HEK293 (cell line): ENCODE results near the gene KLHL25.

Experiments
- CTCF ChIA-PET: fragments of 350-600 bp; formaldehyde crosslinking; extraction: SDS; loops from one replicate; lab custom pipeline; 2021; ENCODE audit warnings: antibody characterized with exemption; lab: Yijun Ruan, JAX
- POLR2A ChIA-PET: fragments of 300-600 bp; formaldehyde crosslinking; extraction: SDS; loops from one replicate; lab custom pipeline; 2020; ENCODE audit warnings: antibody characterized with exemption, inconsistent platforms; lab: Yijun Ruan, JAX
- H3K27ac ChIP-seq: fragments of 200-500 bp; sonication (Bioruptor generic); 2 replicates; pipeline ENCODE4 v1.5.1; 2014; ENCODE audit warnings: low read depth, low read length, control low read depth, inconsistent platforms; ENCODE audit errors: extremely low read depth
- H3K36me3 ChIP-seq, 2 experiments: fragments of 200-500 bp in 1 of 2; sonication (Bioruptor generic) in 1 of 2; 1 replicate in 1 of 2; 2 replicates in 1 of 2; pipeline ENCODE4 v1.5.1; 2014 to 2017; ENCODE audit warnings: inconsistent platforms in 2 of 2, low read length in 2 of 2; ENCODE audit not compliant: control insufficient read depth in 2 of 2, insufficient read depth in 1 of 2
- H3K4me1 ChIP-seq: fragments of 200-500 bp; sonication (Bioruptor generic); 2 replicates; pipeline ENCODE4 v1.5.1; 2014; ENCODE audit warnings: mild to moderate bottlenecking, low read length, inconsistent platforms; ENCODE audit not compliant: control insufficient read depth, insufficient read depth
- H3K4me3 ChIP-seq: 2 replicates; pipeline ENCODE4 v1.5.1; 2011; ENCODE audit warnings: low read depth, mild to moderate bottlenecking, control low read depth, low read length, moderate library complexity
- H3K9me3 ChIP-seq: fragments of 200-500 bp; sonication (Bioruptor generic); 2 replicates; pipeline ENCODE4 v1.5.1; 2014; ENCODE audit warnings: low read depth, low read length, inconsistent platforms; ENCODE audit not compliant: control insufficient read depth, insufficient read depth
- BCL11A ChIP-seq: fragments of 450-650 bp; formaldehyde crosslinking; IDR thresholded peaks from 2 replicates; pipeline ENCODE4 v1.5.1; 2016; ENCODE audit warnings: low read depth, missing biosample characterization, missing genetic modification characterization
- KLF8 ChIP-seq: fragments of 450-650 bp; formaldehyde crosslinking; IDR thresholded peaks from 2 replicates; pipeline ENCODE4 v1.5.1; 2016; ENCODE audit warnings: missing biosample characterization, missing genetic modification characterization
- SP2 ChIP-seq: fragments of 450-650 bp; formaldehyde crosslinking; IDR thresholded peaks from 2 replicates; pipeline ENCODE4 v1.5.1; 2016; ENCODE audit warnings: missing biosample characterization, missing genetic modification characterization
- SP3 ChIP-seq: fragments of 450-650 bp; formaldehyde crosslinking; IDR thresholded peaks from 2 replicates; pipeline ENCODE4 v1.5.1; 2016; ENCODE audit warnings: missing biosample characterization, missing genetic modification characterization
- TCF7L2 ChIP-seq: IDR thresholded peaks from 2 replicates; pipeline ENCODE4 v1.6.1; 2011; ENCODE audit warnings: low read depth, mild to moderate bottlenecking, inconsistent platforms, low read length, moderate library complexity, borderline replicate concordance
- ZEB2 ChIP-seq: fragments of 450-650 bp; formaldehyde crosslinking; IDR thresholded peaks from 2 replicates; pipeline ENCODE4 v1.5.1; 2016; ENCODE audit warnings: missing biosample characterization, missing genetic modification characterization
- ZNF174 ChIP-seq: fragments of 450-650 bp; formaldehyde crosslinking; IDR thresholded peaks from 2 replicates; pipeline ENCODE4 v1.5.0; 2017; ENCODE audit warnings: missing biosample characterization, mild to moderate bottlenecking, missing genetic modification characterization
- ZNF175 ChIP-seq: fragments of 450-650 bp; formaldehyde crosslinking; IDR thresholded peaks from 2 replicates; pipeline ENCODE4 v1.5.1; 2016; ENCODE audit warnings: missing biosample characterization, missing genetic modification characterization
- ZNF19 ChIP-seq: fragments of 450-650 bp; formaldehyde crosslinking; IDR thresholded peaks from 2 replicates; pipeline ENCODE4; 2016; ENCODE audit warnings: missing biosample characterization, missing genetic modification characterization, low read depth
- ZNF202 ChIP-seq: fragments of 450-650 bp; formaldehyde crosslinking; IDR thresholded peaks from 2 replicates; pipeline ENCODE4 v1.5.1; 2016; ENCODE audit warnings: missing biosample characterization, missing genetic modification characterization, borderline replicate concordance
- ZNF416 ChIP-seq: fragments of 450-650 bp; formaldehyde crosslinking; IDR thresholded peaks from 2 replicates; pipeline ENCODE4 v1.5.1; 2016; ENCODE audit warnings: missing biosample characterization, missing genetic modification characterization
- ZNF510 ChIP-seq: fragments of 450-650 bp; formaldehyde crosslinking; IDR thresholded peaks from 2 replicates; pipeline ENCODE4 v1.5.1; 2018; ENCODE audit warnings: mild to moderate bottlenecking, missing genetic modification characterization, missing biosample characterization; ENCODE audit not compliant: insufficient replicate concordance
- ZNF521 ChIP-seq: fragments of 450-650 bp; formaldehyde crosslinking; IDR thresholded peaks from 2 replicates; pipeline ENCODE4 v1.5.1; 2017; ENCODE audit warnings: missing biosample characterization, mild to moderate bottlenecking, missing genetic modification characterization
- ZNF654 ChIP-seq: fragments of 450-650 bp; formaldehyde crosslinking; IDR thresholded peaks from 2 replicates; pipeline ENCODE4 v1.5.1; 2016; ENCODE audit warnings: low read depth, missing biosample characterization, missing genetic modification characterization
- ZNF660 ChIP-seq: fragments of 450-650 bp; IDR thresholded peaks from 2 replicates; pipeline ENCODE4 v1.5.1; 2018; ENCODE audit warnings: missing biosample characterization, mild to moderate bottlenecking, missing genetic modification characterization
- TF ChIP-seq, protein P1 (sequence below): sonication (generic); formaldehyde crosslinking; IDR thresholded peaks from 2 replicates; pipeline ENCODE4 v1.8.1; 2022; ENCODE audit warnings: mild to moderate bottlenecking, moderate library complexity, missing genetic modification reagents
- TF ChIP-seq, protein P2 (sequence below): fragments of 450-650 bp; formaldehyde crosslinking; IDR thresholded peaks from 2 replicates; pipeline ENCODE4 v1.5.1; 2016; ENCODE audit warnings: missing biosample characterization, missing genetic modification characterization
- TF ChIP-seq, protein P3 (sequence below): fragments of 450-650 bp; formaldehyde crosslinking; IDR thresholded peaks from 2 replicates; pipeline ENCODE4 v1.5.1; 2016; ENCODE audit warnings: missing biosample characterization, missing genetic modification characterization, low read depth
- TF ChIP-seq, protein P4 (sequence below): fragments of 450-650 bp; formaldehyde crosslinking; IDR thresholded peaks from 2 replicates; pipeline ENCODE4 v1.5.1; 2016; ENCODE audit warnings: missing biosample characterization, missing genetic modification characterization
- TF ChIP-seq, protein P5 (sequence below): fragments of 450-650 bp; formaldehyde crosslinking; IDR thresholded peaks from 2 replicates; pipeline ENCODE4 v1.5.1; 2016; ENCODE audit warnings: missing biosample characterization, missing genetic modification characterization
- TF ChIP-seq, protein P6 (sequence below): fragments of 450-650 bp; formaldehyde crosslinking; IDR thresholded peaks from 2 replicates; pipeline ENCODE4 v1.5.1; 2016; ENCODE audit warnings: missing biosample characterization, missing genetic modification characterization

Gene KLHL25, protein sequence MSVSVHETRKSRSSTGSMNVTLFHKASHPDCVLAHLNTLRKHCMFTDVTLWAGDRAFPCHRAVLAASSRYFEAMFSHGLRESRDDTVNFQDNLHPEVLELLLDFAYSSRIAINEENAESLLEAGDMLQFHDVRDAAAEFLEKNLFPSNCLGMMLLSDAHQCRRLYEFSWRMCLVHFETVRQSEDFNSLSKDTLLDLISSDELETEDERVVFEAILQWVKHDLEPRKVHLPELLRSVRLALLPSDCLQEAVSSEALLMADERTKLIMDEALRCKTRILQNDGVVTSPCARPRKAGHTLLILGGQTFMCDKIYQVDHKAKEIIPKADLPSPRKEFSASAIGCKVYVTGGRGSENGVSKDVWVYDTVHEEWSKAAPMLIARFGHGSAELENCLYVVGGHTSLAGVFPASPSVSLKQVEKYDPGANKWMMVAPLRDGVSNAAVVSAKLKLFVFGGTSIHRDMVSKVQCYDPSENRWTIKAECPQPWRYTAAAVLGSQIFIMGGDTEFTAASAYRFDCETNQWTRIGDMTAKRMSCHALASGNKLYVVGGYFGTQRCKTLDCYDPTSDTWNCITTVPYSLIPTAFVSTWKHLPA

DNA sequence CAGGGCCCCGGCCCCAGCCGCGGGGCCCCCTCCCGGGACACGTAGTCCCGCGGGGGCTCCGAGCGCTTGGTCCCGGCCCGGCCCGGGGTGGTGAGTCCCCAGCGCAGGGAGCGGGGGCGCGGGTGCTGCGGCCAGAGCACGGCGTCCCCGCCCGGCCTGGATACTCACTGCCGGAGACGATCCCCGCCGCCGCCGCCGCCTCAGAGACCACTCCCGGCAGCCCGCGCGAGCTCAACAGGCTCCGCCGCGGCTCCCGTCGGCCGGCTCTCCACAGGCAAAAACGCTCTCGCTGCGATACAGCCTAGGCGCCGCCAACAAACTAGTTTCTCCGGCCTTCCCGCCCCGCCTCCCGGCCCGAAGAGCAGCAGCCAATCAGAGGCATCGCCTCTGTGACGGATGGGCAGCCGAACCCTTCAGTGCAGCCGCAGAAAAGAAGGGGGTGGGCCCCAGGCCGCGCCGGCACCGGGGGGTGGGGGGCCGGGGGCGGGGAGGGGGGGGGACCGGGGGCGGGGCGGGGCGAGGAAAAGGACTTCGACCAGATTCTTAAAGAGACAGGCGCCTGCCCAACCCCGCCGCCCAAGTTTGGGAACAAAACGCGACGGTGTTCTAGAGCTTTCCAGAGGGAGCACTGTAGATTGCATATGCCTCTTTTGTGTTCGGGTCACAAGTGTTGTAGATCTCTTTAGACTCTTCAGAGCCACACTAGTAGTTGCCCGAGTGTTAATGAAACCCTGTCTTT, at the start of gene KLHL25:
TSS of gene KLHL25 (minus strand) at position 328 of the 739 bp plus-strand sequence. CDS start 25,115 bp downstream, outside the sequence.
- no peaks in the 10 kb centered on the region for H3K9me3 ChIP-seq
- peak within 1 kb of the TSS; percentile 72 for H3K4me3 ChIP-seq
- ChIA-PET CTCF (interaction anchor here (0.6 to 1.3 kb wide), 3 partner anchors 38 to 64 kb away, joined by 3 to 5 read pairs (median 3); no protein-coding TSS in a partner anchor), POLR2A (interaction anchor here (0.6 to 2.4 kb wide), 5 partner anchors 9 to 45 kb away, joined by 3 to 6 read pairs (median 3); no protein-coding TSS in a partner anchor)
- peaks cover 12% of the 10 kb centered on the region for H3K4me1 ChIP-seq
- no peaks in the 10 kb centered on the region for H3K36me3 ChIP-seq
- H3K27ac ChIP-seq: peak within 1 kb of the TSS; percentile 95
- TF ChIP-seq, protein P1, sequence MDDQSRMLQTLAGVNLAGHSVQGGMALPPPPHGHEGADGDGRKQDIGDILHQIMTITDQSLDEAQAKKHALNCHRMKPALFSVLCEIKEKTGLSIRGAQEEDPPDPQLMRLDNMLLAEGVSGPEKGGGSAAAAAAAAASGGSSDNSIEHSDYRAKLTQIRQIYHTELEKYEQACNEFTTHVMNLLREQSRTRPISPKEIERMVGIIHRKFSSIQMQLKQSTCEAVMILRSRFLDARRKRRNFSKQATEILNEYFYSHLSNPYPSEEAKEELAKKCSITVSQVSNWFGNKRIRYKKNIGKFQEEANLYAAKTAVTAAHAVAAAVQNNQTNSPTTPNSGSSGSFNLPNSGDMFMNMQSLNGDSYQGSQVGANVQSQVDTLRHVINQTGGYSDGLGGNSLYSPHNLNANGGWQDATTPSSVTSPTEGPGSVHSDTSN (CRISPR knock-in tag): peak; percentile 97; the same call in 1 of the 2 replicates
- TF ChIP-seq ZNF510 (tag by site-specific recombination) (no peak), ZNF19 (tag by site-specific recombination) (no peak), ZNF175 (tag by site-specific recombination) (no peak), ZNF174 (tag by site-specific recombination) (no peak), SP2 (peak; percentile 89), SP3 (tag by site-specific recombination) (peak; percentile 79), ZNF660 (tag by site-specific recombination) (peak; percentile 49), BCL11A (tag by site-specific recombination) (no peak), ZNF416 (tag by site-specific recombination) (no peak), TCF7L2 (no peak), ZNF654 (tag by site-specific recombination) (no peak), ZEB2 (no peak), KLF8 (tag by site-specific recombination) (peak; percentile 48; the same call in 1 of the 2 replicates), ZNF521 (no peak), ZNF202 (no peak)
- TF ChIP-seq, protein P2, sequence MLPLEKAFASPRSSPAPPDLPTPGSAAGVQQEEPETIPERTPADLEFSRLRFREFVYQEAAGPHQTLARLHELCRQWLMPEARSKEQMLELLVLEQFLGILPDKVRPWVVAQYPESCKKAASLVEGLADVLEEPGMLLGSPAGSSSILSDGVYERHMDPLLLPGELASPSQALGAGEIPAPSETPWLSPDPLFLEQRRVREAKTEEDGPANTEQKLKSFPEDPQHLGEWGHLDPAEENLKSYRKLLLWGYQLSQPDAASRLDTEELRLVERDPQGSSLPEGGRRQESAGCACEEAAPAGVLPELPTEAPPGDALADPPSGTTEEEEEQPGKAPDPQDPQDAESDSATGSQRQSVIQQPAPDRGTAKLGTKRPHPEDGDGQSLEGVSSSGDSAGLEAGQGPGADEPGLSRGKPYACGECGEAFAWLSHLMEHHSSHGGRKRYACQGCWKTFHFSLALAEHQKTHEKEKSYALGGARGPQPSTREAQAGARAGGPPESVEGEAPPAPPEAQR (tag by site-specific recombination): no peak
- TF ChIP-seq, protein P3, sequence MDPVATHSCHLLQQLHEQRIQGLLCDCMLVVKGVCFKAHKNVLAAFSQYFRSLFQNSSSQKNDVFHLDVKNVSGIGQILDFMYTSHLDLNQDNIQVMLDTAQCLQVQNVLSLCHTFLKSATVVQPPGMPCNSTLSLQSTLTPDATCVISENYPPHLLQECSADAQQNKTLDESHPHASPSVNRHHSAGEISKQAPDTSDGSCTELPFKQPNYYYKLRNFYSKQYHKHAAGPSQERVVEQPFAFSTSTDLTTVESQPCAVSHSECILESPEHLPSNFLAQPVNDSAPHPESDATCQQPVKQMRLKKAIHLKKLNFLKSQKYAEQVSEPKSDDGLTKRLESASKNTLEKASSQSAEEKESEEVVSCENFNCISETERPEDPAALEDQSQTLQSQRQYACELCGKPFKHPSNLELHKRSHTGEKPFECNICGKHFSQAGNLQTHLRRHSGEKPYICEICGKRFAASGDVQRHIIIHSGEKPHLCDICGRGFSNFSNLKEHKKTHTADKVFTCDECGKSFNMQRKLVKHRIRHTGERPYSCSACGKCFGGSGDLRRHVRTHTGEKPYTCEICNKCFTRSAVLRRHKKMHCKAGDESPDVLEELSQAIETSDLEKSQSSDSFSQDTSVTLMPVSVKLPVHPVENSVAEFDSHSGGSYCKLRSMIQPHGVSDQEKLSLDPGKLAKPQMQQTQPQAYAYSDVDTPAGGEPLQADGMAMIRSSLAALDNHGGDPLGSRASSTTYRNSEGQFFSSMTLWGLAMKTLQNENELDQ (tag by site-specific recombination): no peak
- TF ChIP-seq, protein P4, sequence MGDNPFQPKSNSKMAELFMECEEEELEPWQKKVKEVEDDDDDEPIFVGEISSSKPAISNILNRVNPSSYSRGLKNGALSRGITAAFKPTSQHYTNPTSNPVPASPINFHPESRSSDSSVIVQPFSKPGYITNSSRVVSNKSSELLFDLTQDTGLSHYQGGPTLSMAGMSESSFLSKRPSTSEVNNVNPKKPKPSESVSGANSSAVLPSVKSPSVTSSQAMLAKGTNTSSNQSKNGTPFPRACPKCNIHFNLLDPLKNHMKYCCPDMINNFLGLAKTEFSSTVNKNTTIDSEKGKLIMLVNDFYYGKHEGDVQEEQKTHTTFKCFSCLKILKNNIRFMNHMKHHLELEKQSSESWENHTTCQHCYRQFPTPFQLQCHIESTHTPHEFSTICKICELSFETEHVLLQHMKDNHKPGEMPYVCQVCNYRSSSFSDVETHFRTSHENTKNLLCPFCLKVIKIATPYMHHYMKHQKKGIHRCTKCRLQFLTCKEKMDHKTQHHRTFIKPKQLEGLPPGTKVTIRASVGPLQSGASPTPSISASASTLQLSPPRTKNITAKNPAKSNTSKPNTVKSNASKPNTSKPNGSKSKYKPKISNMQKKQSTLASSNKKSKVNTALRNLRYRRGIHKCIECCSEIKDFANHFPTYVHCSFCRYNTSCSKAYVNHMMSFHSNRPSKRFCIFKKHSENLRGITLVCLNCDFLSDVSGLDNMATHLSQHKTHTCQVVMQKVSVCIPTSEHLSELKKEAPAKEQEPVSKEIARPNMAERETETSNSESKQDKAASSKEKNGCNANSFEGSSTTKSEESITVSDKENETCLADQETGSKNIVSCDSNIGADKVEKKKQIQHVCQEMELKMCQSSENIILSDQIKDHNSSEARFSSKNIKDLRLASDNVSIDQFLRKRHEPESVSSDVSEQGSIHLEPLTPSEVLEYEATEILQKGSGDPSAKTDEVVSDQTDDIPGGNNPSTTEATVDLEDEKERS (tag by site-specific recombination): no peak
- TF ChIP-seq, protein P5, sequence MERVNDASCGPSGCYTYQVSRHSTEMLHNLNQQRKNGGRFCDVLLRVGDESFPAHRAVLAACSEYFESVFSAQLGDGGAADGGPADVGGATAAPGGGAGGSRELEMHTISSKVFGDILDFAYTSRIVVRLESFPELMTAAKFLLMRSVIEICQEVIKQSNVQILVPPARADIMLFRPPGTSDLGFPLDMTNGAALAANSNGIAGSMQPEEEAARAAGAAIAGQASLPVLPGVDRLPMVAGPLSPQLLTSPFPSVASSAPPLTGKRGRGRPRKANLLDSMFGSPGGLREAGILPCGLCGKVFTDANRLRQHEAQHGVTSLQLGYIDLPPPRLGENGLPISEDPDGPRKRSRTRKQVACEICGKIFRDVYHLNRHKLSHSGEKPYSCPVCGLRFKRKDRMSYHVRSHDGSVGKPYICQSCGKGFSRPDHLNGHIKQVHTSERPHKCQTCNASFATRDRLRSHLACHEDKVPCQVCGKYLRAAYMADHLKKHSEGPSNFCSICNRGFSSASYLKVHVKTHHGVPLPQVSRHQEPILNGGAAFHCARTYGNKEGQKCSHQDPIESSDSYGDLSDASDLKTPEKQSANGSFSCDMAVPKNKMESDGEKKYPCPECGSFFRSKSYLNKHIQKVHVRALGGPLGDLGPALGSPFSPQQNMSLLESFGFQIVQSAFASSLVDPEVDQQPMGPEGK (tag by site-specific recombination): 0 out of 2 replicates have a peak, but pooled peaks have one; percentile 25
- TF ChIP-seq, protein P6, sequence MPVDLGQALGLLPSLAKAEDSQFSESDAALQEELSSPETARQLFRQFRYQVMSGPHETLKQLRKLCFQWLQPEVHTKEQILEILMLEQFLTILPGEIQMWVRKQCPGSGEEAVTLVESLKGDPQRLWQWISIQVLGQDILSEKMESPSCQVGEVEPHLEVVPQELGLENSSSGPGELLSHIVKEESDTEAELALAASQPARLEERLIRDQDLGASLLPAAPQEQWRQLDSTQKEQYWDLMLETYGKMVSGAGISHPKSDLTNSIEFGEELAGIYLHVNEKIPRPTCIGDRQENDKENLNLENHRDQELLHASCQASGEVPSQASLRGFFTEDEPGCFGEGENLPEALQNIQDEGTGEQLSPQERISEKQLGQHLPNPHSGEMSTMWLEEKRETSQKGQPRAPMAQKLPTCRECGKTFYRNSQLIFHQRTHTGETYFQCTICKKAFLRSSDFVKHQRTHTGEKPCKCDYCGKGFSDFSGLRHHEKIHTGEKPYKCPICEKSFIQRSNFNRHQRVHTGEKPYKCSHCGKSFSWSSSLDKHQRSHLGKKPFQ: no peak
